Ishikawa (cell line): ENCODE data around the gene MEIG1.
A peak's percentile ranks its signal among the peaks of the same experiment; 100 is the strongest.

Source experiments
- CEBPB ChIP-seq: IDR thresholded peaks from 2 replicates; pipeline ENCODE4 v1.6.1; 2012
- CREB1 ChIP-seq: IDR thresholded peaks from 2 replicates; pipeline ENCODE4 v1.6.1; 2012; ENCODE audit warnings: low read depth
- EGR1 ChIP-seq: IDR thresholded peaks from 2 replicates; pipeline ENCODE4 v1.6.1; 2012
- EP300 ChIP-seq: IDR thresholded peaks from 2 replicates; pipeline ENCODE4 v1.6.1; 2012; ENCODE audit warnings: borderline replicate concordance
- FOXM1 ChIP-seq: IDR thresholded peaks from 2 replicates; pipeline ENCODE4 v1.6.1; 2012; ENCODE audit warnings: low read depth, borderline replicate concordance
- NFIC ChIP-seq: IDR thresholded peaks from 2 replicates; pipeline ENCODE4 v1.6.1; 2012
- RAD21 ChIP-seq: IDR thresholded peaks from 2 replicates; pipeline ENCODE4 v1.6.1; 2012; ENCODE audit warnings: low read depth
- TAF1 ChIP-seq: IDR thresholded peaks from 2 replicates; pipeline ENCODE4 v1.6.1; 2012; ENCODE audit warnings: low read depth, mild to moderate bottlenecking
- TCF12 ChIP-seq: IDR thresholded peaks from 2 replicates; pipeline ENCODE4 v1.6.1; 2012; ENCODE audit warnings: low read depth
- TEAD4 ChIP-seq: IDR thresholded peaks from 2 replicates; pipeline ENCODE4 v1.6.1; 2012
- USF1 ChIP-seq: IDR thresholded peaks from 2 replicates; pipeline ENCODE4 v1.6.1; 2012
- YY1 ChIP-seq: IDR thresholded peaks from 2 replicates; pipeline ENCODE4 v1.6.1; 2012; ENCODE audit warnings: low read depth
- ZBTB7A ChIP-seq: IDR thresholded peaks from 2 replicates; pipeline ENCODE4 v1.6.1; 2012; ENCODE audit warnings: low read depth
- TF ChIP-seq, protein P1 (sequence below): IDR thresholded peaks from 2 replicates; pipeline ENCODE4 v1.6.1; 2012; ENCODE audit warnings: low read depth, mild to moderate bottlenecking
- TF ChIP-seq, protein P2 (sequence below): IDR thresholded peaks from 2 replicates; pipeline ENCODE4 v1.6.1; 2012

MEIG1 gene

GRCh38 chr10:14953424-14954000 is 5.7 kb upstream of the MEIG1 start:
- TF ChIP-seq CREB1 (no peak), TAF1 (no peak; the same call in 1 of the 2 replicates), ZBTB7A (no peak), EGR1 (no peak), TCF12 (no peak), NFIC (no peak), USF1 (no peak), TEAD4 (no peak), FOXM1 (no peak), CEBPB (no peak), RAD21 (no peak), EP300 (no peak; the same call in 1 of the 2 replicates), YY1 (no peak)
- TF ChIP-seq, protein P1, sequence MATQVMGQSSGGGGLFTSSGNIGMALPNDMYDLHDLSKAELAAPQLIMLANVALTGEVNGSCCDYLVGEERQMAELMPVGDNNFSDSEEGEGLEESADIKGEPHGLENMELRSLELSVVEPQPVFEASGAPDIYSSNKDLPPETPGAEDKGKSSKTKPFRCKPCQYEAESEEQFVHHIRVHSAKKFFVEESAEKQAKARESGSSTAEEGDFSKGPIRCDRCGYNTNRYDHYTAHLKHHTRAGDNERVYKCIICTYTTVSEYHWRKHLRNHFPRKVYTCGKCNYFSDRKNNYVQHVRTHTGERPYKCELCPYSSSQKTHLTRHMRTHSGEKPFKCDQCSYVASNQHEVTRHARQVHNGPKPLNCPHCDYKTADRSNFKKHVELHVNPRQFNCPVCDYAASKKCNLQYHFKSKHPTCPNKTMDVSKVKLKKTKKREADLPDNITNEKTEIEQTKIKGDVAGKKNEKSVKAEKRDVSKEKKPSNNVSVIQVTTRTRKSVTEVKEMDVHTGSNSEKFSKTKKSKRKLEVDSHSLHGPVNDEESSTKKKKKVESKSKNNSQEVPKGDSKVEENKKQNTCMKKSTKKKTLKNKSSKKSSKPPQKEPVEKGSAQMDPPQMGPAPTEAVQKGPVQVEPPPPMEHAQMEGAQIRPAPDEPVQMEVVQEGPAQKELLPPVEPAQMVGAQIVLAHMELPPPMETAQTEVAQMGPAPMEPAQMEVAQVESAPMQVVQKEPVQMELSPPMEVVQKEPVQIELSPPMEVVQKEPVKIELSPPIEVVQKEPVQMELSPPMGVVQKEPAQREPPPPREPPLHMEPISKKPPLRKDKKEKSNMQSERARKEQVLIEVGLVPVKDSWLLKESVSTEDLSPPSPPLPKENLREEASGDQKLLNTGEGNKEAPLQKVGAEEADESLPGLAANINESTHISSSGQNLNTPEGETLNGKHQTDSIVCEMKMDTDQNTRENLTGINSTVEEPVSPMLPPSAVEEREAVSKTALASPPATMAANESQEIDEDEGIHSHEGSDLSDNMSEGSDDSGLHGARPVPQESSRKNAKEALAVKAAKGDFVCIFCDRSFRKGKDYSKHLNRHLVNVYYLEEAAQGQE = no peak
- TF ChIP-seq, protein P2, sequence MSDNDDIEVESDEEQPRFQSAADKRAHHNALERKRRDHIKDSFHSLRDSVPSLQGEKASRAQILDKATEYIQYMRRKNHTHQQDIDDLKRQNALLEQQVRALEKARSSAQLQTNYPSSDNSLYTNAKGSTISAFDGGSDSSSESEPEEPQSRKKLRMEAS = no peak

- TF ChIP-seq, protein P2 = peak; percentile 98
- TF ChIP-seq USF1 (peak; percentile 24; the same call in 1 of the 2 replicates), TCF12 (peak; percentile 71), EP300 (0 out of 2 replicates have a peak, but pooled peaks have one; percentile 26), CEBPB (no peak), ZBTB7A (no peak), NFIC (peak; percentile 33; the same call in 1 of the 2 replicates), EGR1 (0 out of 2 replicates have a peak, but pooled peaks have one; percentile 27), TEAD4 (no peak), YY1 (0 out of 2 replicates have a peak, but pooled peaks have one; percentile 23), TAF1 (0 out of 2 replicates have a peak, but pooled peaks have one; percentile 40), CREB1 (no peak), RAD21 (no peak; the same call in 1 of the 2 replicates), FOXM1 (peak; percentile 83; the same call in 1 of the 2 replicates)
- TF ChIP-seq, protein P1 = no peak
Observed at GRCh38 chr10:14954001-14954770, 5.0 kb upstream of the MEIG1 start, which contains the start of gene DCLRE1C. Gene DCLRE1C, minus strand, starts transcription at chr10:14954096. Its CDS starts 86 bp downstream, at chr10:14954010.

GRCh38 chr10:14954934-14955333 is 4.3 kb upstream of the MEIG1 start:
- TF ChIP-seq NFIC (no peak), YY1 (no peak), EGR1 (no peak), TCF12 (no peak), RAD21 (no peak)
- TF ChIP-seq, protein P1 = no peak

- TF ChIP-seq FOXM1 (no peak), YY1 (no peak), TEAD4 (no peak), EP300 (0 out of 2 replicates have a peak, but pooled peaks have one; percentile 0), TAF1 (no peak), ZBTB7A (no peak)
- TF ChIP-seq, protein P2 = no peak
Observed at GRCh38 chr10:14958872-14959220, 342 bp upstream of the MEIG1 start.
